ENCODE measurements around the gene BBS12.
"Not testable (repeated sequence)": the region's sequence is repeated elsewhere in the genome, so short reads cannot be mapped to it uniquely, and the experiment has no call there.

The BBS12 gene

DNA sequence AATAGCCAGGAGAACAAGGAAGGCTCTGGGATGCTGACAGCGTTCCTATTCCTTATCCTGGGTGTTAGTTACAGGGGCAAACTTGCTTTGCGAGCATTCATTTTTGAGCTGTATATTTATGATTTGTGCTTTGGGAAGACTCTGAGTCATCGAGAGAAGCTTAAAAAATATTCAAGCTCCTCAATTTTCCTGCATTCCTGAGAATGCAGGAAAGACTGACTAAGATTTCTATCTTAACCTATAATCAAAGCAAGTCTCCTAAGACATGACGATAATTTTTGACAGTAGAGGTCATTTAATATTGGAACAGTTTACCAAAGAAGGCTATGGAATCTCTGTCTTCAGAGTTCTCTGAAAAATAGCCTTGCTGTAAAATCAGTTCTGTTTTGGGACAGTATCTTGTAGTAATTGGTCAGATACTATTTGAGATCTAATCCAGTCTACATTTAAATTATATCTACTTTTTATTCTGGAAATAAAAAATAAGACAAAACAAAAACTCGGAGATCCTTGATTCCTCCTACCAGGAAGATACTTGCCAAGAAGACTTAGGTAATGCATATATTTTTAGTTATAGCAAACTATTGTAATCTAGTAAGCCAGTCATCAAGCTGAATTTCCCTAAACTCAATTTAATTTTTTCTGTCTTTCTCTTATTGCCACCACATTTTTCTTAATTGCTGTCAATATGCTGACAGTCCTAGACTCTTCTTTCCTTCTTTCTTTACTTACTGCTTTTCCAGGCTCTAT, 31.7 kb downstream of the BBS12 start:
- DNase-seq (ENCODE audit: low read depth in 3 of 3, low spot score in 1 of 3), result no peak

DNA sequence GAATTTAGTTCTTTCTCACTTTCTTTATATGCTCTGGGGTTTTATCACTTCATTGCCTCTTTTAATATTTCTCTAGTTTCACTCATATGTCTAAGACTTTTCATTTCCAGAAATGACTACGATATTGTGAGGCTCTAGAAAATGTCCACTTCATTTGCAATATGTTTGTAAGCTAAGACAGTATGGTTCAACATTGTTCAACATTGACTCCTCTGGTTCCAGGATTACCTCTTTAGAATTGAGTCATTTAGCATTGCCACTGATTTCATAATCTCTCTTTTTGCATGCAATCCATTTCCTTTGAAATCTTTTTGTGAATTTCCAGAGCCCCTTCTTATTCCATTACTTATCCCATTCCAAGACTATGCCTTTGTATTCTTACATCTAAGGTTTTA, 32.3 kb downstream of the BBS12 start:
- DNase-seq (ENCODE audit: low read depth in 3 of 3, low spot score in 1 of 3), result no peak

DNA sequence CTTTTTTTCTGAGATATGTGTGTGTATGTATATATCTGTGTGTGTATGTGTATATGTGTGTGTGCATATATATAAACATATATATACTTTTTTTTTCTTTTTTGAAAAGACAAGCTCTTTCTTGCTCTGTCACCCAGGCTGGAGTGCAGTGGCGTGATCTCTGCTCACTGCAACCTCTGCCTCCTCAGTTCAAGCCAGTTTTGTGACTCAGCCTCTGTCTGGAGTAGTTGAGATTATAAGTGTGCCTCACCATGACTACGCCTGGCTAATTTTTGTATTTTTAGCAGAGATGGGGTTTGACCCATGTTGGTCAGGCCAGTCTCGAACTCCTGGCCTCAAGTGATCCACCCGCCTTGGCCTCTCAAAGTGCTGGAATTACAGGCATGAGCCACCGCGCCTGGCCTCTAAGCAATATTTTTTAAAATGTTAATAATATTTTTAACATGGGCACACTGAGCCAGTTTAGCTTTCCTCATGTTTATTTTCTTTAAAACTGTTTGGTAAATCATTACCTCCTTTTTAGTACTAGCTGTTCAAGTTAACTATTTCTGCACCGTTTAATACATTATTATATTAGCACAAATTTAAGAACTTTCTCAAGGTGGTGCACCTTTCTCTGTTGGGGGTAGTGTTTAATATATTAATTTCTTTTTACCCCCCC, 33.3 kb downstream of the BBS12 start:
- DNase-seq (ENCODE audit: low read depth in 3 of 3, low spot score in 1 of 3), result no peak

DNA sequence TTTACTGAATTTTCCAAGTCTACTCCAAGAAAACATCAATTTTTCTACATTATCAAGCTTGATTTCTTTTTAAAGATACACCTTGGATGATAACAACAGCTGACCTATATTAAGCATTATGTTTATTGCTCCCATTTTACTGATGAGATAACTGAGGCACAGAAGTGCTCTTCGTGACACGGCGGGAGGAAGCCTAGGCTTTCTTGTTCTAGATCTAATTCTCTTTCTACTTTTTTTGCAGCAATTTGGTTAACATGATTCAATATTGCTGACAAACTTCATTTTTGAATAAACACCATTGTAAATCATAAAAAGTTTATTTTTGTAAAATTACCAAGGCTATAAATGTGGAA, 33.8 kb downstream of the BBS12 start:
- DNase-seq (ENCODE audit: low read depth in 3 of 3, low spot score in 1 of 3), result no peak

DNA sequence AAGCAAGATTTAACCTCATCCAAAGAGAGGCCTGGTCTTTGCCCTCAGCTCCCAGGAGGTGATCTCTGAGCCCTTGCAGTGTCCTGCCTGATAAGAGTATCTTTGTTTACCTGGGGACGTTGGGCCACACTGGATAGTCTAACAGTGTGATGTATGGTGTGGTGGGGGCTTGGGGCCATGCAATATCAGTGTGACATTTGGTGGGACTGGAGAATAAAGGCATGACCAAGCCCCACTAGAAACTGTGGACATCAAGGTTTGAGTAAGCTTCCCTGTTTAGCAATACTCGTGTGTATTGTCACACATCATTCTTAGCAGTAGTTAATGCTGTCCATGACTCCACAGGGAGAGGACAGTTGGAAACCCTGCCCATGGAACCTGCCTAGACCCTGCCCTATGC, 34.4 kb downstream of the BBS12 start:
- DNase-seq (ENCODE audit: low read depth in 3 of 3, low spot score in 1 of 3), result no peak

DNA sequence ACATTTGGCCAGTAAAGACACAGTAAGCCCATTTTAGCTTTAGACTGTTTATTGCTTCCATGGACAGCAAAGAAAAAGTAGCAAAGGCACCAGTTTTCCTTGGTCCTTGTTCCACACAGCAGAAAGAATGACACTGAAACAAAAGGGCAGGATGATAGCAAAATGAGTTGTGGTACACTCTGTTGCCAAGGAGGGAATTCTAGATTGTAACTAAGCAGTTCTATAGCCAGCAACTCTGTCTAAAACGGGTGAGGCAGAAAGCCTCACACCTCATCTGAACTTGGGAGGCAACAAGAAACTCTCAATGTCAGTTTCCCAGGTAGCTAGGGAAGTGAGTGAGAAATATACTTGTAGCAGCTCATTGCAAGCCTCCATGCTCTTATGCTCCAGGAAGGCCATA, 39.2 kb downstream of the BBS12 start:
- no peak for DNase-seq (ENCODE audit: low read depth in 3 of 3, low spot score in 1 of 3)

DNA sequence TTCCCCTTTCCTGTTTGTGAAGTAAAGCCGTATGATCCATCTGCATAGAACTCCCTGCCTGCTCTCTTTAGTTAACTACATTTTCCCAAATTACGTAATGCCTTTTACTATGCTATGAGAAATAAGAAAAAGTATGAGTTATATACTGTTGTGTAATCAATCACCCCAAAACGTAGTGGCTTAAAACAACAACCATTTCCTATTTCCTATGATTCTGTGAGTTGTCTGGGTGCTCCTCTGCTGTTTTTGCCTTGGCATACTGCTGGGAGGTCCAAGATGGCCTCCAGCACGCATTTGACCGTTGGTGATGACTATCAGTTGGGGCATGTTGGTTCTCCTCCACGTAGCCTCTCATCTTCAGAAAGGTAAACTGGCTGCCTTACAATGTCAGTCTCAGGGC, 39.8 kb downstream of the BBS12 start:
- DNase-seq (ENCODE audit: low read depth in 3 of 3, low spot score in 1 of 3), result no peak

DNA sequence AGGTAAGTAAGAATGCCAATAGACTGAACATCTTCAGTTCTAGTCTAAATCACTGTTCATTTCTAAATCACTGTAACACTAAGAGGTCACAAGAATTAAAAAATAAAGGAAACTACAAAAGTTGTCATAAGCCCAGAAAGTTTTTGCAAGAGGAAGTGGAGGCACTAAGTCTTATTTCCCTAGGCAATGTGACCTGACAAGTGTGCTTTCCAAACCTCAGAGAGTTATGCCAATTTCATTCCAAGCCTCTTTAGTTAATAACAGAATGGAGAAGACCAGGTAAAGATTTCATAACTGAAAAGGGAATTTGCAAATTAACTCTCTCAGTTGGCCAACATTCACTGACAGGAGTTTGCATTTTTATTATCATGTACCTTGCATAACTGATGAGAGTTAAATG, 40.5 kb downstream of the BBS12 start:
- no peak for DNase-seq (ENCODE audit: low read depth in 3 of 3, low spot score in 1 of 3)

DNA sequence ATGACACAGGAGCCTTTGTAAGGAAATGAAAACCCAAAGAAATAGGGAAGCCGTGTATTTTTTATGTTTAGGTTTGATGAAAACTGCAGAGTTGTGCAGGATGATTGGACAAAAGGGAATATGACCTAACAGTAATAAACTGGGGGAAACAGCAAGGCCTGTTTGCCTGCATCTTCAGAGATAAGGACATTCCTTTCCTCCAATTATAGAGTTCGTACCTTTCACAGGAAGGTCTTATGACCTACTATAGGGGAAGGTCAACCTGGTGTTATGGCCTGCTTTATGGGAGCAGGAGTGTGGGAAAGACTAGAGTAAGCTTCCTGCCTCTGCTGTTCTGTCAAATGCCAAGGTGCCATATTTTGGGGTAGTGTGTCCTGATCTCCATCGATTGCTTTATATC, 42.5 kb downstream of the BBS12 start:
- DNase-seq (ENCODE audit: low read depth in 3 of 3, low spot score in 1 of 3), result no peak

DNA sequence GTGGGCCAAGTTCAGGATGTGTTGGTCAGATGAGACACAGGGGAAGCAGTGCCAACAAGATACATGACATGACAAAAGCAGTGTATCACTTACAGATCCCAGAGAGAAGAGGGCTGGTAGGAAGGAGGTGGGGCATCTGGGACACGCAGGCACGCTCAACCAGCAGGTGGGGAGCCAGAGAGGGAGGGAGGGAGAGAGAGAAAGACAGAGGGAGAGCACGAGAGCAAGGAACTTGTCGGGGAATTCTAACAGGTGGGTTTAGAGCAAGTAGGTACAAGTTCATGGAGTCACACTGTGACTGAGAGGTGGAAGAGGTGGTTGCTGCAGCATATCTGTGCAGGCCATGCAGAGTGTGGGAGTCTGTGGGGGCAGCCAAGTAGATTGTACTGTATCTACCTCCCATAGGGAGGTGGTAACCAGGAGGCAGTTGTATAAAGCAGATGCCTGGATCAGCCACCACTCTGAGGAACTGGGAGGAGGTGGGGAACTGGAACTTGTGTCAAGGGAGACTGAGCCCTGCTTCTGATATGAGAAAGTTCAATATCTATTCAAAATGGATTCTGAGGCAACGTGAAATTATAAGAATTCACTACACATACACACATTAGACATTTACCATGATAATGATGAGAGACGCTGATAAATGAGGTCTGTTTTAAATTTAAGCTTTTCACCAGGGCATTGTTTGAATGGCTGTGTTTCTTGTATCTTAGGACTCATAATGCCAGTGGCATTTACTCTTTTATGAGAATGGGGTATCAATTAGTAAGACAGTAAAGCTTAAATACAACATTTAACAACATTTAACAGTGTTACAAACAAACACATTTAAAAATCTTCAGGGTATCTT, 43.7 kb downstream of the BBS12 start:
- no peak for DNase-seq (ENCODE audit: low read depth in 3 of 3, low spot score in 1 of 3)

DNA sequence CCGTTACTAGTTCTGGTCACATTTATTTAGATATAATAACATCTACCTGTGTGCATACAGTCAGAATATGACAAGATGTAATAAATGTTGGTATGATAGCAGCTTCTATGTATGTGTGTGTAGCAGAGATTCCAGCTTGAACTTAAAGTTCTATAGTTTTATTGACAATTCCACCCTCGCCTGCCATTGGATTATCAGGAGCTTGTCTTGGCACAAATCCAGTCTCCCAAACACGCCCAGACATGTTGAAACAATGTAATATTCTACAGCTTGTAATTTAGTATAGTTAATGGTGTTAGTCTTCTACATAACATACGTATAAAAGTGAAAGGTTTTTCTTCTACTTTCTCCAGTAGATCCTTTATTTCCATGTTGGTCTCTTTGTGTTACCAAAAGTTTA, 44.4 kb downstream of the BBS12 start:
- no peak for DNase-seq (ENCODE audit: low read depth in 3 of 3, low spot score in 1 of 3)

DNA sequence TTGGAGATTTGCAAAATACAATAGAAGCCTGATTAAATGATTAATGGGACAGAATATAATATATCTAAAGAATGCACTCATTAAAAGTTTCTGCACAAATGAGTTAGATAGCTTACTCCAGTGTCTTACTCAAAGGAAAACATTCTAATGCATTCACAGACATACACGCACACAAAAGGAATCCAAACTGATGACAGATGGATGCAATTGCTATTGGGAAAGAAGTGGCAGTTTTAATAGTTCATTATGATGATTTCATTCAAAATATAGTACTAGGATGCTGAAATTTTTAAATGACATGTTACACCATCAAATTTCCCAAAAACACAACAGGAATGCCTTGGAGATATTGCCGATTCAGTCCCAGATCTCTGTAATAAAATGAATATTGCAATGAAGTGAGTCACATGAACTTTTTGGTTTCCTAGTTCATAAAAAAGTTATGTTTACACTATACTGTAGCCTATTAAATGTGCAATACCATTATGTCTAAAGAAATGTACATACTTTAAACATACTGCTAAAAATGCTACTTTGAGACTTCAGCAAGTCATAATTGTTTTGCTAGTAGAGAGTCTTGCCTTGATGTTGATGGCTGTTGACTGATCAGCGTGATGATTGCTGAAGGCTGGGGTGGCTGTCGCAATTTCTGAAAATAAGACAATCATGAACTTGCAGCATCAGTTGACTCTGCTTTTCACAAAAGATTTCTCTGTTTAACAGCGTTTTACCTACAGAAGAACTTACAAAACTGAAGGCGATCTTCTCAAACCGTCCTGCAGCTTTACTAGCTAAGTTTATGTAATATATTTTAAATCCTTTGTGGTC, 45.6 kb downstream of the BBS12 start:
- no peak for DNase-seq (ENCODE audit: low read depth in 3 of 3, low spot score in 1 of 3)

DNA sequence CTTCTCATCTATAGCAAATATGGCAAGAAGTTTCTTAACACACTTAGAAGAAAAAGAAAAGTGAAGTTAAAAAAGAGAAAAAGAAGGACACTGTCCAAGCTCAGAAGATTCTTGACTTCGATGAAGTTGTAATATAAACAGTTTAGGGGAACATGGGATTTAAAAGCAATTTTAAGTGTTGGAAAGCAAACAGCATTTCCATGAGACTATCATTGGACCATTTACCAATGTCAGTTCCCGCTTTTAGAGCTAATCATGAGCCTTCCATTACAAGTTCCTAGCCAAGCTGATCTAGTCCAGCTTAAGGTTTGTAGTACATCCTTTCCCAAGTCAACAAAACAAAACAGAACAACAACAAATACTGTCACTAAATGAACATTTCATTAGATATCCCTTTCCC, 49.0 kb downstream of the BBS12 start:
- no peak for DNase-seq (ENCODE audit: low read depth in 3 of 3, low spot score in 1 of 3)

DNA sequence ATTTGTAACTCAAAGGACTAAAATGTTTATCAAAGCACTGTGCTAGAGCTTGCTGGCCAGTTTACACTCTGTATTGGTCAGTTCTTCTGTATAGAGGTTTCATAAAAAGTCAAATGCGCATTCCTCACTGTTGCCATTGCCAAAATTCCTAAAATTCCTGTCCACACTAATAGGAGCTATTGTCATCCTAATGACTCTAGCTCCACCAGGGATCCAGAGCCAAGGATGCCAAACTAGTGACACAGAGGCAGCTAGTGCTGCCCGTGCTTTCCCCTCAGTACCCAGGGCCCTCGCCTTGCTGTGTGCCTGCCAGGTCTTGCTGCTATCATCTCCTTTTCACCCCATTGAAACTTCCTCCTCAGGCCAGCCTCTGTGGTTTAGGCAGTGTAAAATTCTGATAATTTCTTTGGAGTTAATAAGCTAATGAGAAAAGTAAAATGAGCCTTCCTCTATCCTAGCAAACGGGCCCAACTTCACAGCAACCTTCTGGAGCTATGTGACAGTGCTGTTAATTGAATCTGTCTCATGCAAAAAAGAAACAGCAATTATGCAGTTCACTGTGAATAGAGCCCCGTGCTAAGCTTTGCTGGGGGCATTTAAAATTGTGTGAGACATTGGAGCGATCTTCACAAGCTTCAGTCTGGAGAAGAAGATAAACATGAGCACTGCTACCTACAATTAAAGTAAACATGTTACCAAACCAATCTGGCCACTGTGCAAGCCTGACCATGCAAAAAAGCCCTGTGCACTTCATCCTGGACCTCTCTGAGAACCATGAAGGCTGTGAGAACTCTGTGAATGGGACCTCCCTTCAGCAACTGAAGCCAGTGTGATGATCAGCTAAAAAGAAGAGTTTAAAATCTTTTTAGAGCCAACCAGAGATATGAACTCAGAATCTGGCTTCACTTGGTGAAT, 51.1 kb downstream of the BBS12 start:
- no peak for DNase-seq (ENCODE audit: low read depth in 3 of 3, low spot score in 1 of 3)

DNA sequence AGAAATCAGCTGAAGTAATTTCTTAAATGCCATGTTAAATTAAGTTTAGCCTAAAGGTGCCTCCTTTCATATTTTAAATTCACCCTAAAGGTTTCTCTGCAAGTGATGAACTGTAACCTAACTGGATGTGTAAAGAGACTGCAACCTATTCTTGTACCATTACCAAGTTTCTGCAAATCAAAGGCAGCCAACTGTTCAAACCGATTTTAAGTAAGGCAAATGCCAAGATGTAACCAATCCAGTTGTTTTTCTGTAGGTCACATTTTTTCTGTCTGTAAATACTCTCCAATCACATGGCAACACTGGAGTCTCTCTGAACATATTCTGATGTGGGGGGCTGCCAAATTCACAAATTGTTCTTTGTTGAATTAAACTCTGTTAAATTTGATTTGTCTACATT, 51.8 kb downstream of the BBS12 start:
- DNase-seq (ENCODE audit: low read depth in 3 of 3, low spot score in 1 of 3), result no peak

DNA sequence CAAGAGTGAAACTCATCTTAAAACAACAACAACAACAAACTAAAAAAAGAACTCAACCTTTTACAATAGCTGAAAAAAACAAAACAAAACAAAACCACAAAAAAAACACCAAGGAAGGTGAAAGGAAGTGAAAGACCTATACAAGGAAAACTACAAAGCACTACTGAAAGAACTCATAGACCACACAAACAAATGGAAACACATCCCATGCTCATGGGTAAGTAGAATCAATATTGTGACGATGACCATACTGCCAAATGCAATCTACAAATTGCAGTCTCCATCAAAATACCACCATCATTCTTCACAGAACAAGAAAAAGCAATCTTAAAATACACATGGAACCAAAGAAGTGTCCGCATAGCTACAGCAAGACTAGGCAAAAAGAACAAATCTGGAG, 52.6 kb downstream of the BBS12 start:
- DNase-seq (ENCODE audit: low read depth in 3 of 3, low spot score in 1 of 3), result no peak

DNA sequence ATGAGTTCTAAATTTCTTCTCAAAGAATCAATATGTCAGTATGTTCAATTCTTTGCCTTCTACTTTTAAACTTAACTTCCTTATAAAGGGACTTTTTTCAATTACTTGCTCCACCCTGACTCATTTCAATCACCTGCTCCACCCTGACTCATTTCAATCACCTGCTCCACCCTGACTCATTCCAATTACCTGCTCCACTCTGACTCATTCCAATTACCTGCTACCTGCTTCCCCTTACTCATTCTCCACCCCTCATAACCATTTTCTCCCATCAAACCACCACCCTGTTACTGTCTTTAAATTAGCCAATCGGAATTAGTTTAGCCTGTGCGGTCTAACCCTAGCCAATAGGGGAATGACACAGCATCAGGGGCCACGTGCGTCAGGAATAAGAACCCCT, 53.8 kb downstream of the BBS12 start:
- DNase-seq (ENCODE audit: low read depth in 3 of 3, low spot score in 1 of 3), result not testable (repeated sequence)

DNA sequence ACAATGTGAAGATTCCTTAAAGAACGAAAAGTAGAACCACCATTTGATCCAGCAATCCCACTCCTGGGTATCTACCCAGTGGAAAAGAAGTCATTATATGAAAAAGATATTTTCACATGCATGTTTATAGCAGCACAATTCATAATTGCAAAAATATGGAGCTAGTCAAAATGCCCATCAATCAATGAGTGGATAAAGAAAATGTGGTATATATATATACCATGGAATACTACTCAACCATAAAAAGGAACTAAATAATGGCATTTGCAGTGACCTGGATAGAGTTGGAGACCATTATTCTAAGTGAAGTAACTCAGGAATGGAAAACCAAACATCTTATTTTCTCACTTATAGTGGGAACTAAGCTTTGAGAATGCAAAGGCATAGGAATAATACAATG, 54.4 kb downstream of the BBS12 start:
- DNase-seq (ENCODE audit: low read depth in 3 of 3, low spot score in 1 of 3), result not testable (repeated sequence)

DNA sequence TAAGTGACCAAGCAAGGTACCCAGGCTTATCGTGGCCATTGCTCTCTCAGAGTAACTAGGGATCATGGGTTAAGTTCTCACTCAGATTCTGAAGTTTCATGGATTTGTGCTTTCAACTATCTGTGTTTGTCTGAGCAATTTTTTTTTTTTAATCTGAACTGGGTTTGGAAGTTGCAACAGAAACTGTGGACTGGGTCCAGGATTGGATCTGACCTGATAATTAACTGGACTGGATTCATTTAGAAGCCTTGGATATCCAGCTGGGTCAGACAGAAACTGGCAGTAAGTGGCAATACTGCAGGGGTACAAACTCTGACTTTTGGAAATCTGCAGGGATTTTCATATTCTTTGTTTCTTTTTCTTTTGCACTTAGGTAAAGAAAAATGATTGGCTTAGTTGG, 55.4 kb downstream of the BBS12 start:
- no peak for DNase-seq (ENCODE audit: low read depth in 3 of 3, low spot score in 1 of 3)

DNA sequence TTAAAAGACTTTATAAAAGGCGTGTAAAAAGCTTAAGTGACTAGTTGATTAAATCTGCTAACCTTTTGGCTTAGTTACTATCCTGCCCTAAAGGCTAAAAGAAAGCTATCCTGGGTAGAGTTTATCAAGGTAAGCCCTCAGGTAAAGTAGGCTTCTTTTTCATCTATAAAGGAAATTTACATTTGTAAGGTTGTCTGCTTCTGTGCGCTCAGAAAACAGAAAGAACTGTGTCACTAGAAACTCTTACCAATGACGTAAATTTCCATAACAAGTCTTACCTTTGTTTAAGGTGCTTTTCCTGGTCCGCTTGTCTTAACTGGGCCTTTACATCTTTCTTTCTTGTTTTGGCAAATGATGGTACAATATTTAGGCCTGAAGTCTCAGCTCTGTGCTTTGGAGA, 56.4 kb downstream of the BBS12 start:
- DNase-seq (ENCODE audit: low read depth in 3 of 3, low spot score in 1 of 3), result no peak
